B cell (primary cell): Measurements from ENCODE around the gene HERPUD1. TPM values are rescaled to one million over a fixed set of nuclear protein-coding genes. Genes with fewer than 3 reads are reported as not detected.

Source experiments
- ATAC-seq: fragments of 200-7000 bp; cut with Tn5 transposase; one replicate; pipeline ENCODE4 v1.10.0; 2021; ENCODE audit warnings: low read depth, mild to moderate bottlenecking, moderate number of reproducible peaks, moderate library complexity
- CTCF ChIA-PET: fragments of 350-600 bp; sonication (Branson Sonifier 250); formaldehyde crosslinking; loops from one replicate; lab custom pipeline; 2021; ENCODE audit warnings: antibody characterized with exemption, inconsistent platforms; lab: Charles Lee
- POLR2A ChIA-PET: fragments of 350-600 bp; sonication (Branson Sonifier 250); formaldehyde crosslinking; loops from one replicate; lab custom pipeline; 2021; ENCODE audit warnings: antibody characterized with exemption; lab: Charles Lee
- DNase-seq: peaks from one replicate; pipeline ENCODE4 v3.0.0; 2013
- H2AFZ ChIP-seq: 2 replicates; pipeline ENCODE4 v1.6.1; 2012; ENCODE audit warnings: mild to moderate bottlenecking, low read depth, low read length; ENCODE audit not compliant: insufficient read depth, poor library complexity, severe bottlenecking
- H3K27ac ChIP-seq, 2 donors: 1 replicate in 1 of 2; 2 replicates in 1 of 2; pipeline ENCODE4 v1.5.1; 2012 to 2013; ENCODE audit warnings: low read length in 2 of 2, mild to moderate bottlenecking in 2 of 2, moderate library complexity in 1 of 2
- H3K27me3 ChIP-seq, 4 experiments: fragments of 200-600 bp in 1 of 4; sonication (generic) in 1 of 4; replicated peaks in 1 of 4; 1 replicate in 2 of 4; 2 replicates in 2 of 4; pipeline versions ENCODE4 v1.6.1 to v1.7.0; 2013 to 2016; ENCODE audit warnings: low read length in 3 of 4, mild to moderate bottlenecking in 2 of 4, mixed read lengths in 1 of 4, moderate library complexity in 1 of 4; ENCODE audit not compliant: insufficient read depth in 4 of 4, control insufficient read depth in 3 of 4; ENCODE audit errors: control extremely low read depth in 1 of 4
- H3K36me3 ChIP-seq, 2 experiments: replicated peaks in 1 of 2; 1 replicate in 1 of 2; 2 replicates in 1 of 2; pipeline versions ENCODE4 v1.6.1 to v1.7.1; 2013; ENCODE audit warnings: low read length in 1 of 2; ENCODE audit not compliant: insufficient read depth in 2 of 2, control insufficient read depth in 1 of 2; ENCODE audit errors: control extremely low read depth in 1 of 2, extremely low read depth in 1 of 2
- H3K4me1 ChIP-seq, 2 donors: fragments of 200-600 bp in 1 of 2; sonication (generic) in 1 of 2; 1 replicate in 1 of 2; 2 replicates in 1 of 2; pipeline versions ENCODE4 v1.5.1 to v1.6.1; 2013 to 2017; ENCODE audit warnings: low read length in 2 of 2; ENCODE audit not compliant: control insufficient read depth in 2 of 2, insufficient read depth in 2 of 2
- H3K4me2 ChIP-seq: replicated peaks from 2 replicates; pipeline ENCODE3; 2012; ENCODE audit warnings: mild to moderate bottlenecking, low read depth, low read length; ENCODE audit not compliant: poor library complexity, severe bottlenecking
- H3K4me3 ChIP-seq, 5 experiments: fragments of 200-600 bp in 1 of 5; sonication (generic) in 1 of 5; 1 replicate in 3 of 5; 2 replicates in 2 of 5; pipeline versions ENCODE4 v1.5.1 to v1.7.0; 2011 to 2016; ENCODE audit warnings: low read length in 4 of 5, mild to moderate bottlenecking in 4 of 5, low read depth in 2 of 5, control low read depth in 1 of 5, moderate library complexity in 1 of 5; ENCODE audit not compliant: insufficient read depth in 1 of 5; ENCODE audit errors: control extremely low read depth in 1 of 5, extremely low read depth in 1 of 5
- H3K79me2 ChIP-seq: fragments of 200-600 bp; sonication (generic); one replicate; pipeline ENCODE4 v1.6.0; 2016; ENCODE audit warnings: low read length; ENCODE audit not compliant: control insufficient read depth, insufficient read depth
- H3K9ac ChIP-seq: fragments of 200-600 bp; sonication (generic); 2 replicates; pipeline ENCODE4 v1.6.1; 2017; ENCODE audit warnings: mild to moderate bottlenecking, low read length, moderate library complexity
- H3K9me3 ChIP-seq, 3 donors: one replicate each; pipeline versions ENCODE4 v1.6.1 to v1.7.1; 2013; ENCODE audit warnings: low read length in 2 of 3; ENCODE audit not compliant: control insufficient read depth in 2 of 3, insufficient read depth in 1 of 3; ENCODE audit errors: control extremely low read depth in 1 of 3
- H4K20me1 ChIP-seq: 2 replicates; pipeline ENCODE4 v1.6.0; 2012; ENCODE audit warnings: mild to moderate bottlenecking, low read length; ENCODE audit not compliant: insufficient read depth, control insufficient read depth, poor library complexity, severe bottlenecking
- H3K27ac Mint-ChIP-seq: one replicate; pipeline ENCODE4 v1.8.0; 2021; ENCODE audit warnings: mixed read lengths
- H3K27me3 Mint-ChIP-seq: one replicate; pipeline ENCODE4 v1.8.0; 2021; ENCODE audit warnings: mixed read lengths
- H3K4me1 Mint-ChIP-seq: one replicate; pipeline ENCODE4 v1.8.0; 2021; ENCODE audit warnings: mixed read lengths
- H3K4me3 Mint-ChIP-seq: one replicate; pipeline ENCODE4 v1.8.0; 2021; ENCODE audit warnings: mixed read lengths
- H3K9me3 Mint-ChIP-seq: one replicate; pipeline ENCODE4 v1.8.0; 2022; ENCODE audit warnings: mixed read lengths; ENCODE audit not compliant: insufficient read depth
- EZH2 ChIP-seq: IDR thresholded peaks from 2 replicates; pipeline ENCODE4 v1.6.1; 2012; ENCODE audit warnings: borderline replicate concordance, low read depth, mild to moderate bottlenecking, moderate library complexity, low read length; ENCODE audit not compliant: insufficient read depth, poor library complexity, severe bottlenecking
- WGBS: methylation state at CpG from one replicate; pipeline ENCODE4 v1.1.5; 2013; ENCODE audit warnings: missing lambda C conversion rate; ENCODE audit not compliant: insufficient coverage; 5-methylcytosine and 5-hydroxymethylcytosine counted together
- intact Hi-C: fragments of 100-400 bp; cut with micrococcal nuclease; formaldehyde crosslinking; loops from one replicate; pipeline ENCODE4 v1.10.0; 2022
- polyA plus RNA-seq: library from polyadenylated mRNA; depleted of rRNA; stranded (reverse); fragments of >200 nt; gene quantifications from 2 replicates; pipeline ENCODE4 v1.2.3, GENCODE V29; 2012
- total RNA-seq, 2 donors: library from RNA; stranded (reverse); fragments of 120-200 nt in 1 of 2; gene quantifications; 1 replicate in 1 of 2; 2 replicates in 1 of 2; pipeline versions ENCODE4 v1.2.3 to v1.2.4, GENCODE V29; 2013 to 2022
- TF ChIP-seq, protein P1 (sequence below): fragments of 200-600 bp; IDR thresholded peaks from one replicate; pipeline ENCODE4 v1.8.0; 2022; ENCODE audit warnings: antibody characterized with exemption, mild to moderate bottlenecking

The HERPUD1 gene
- total and polyA plus RNA-seq, 2 donors (not counting 1 experiment from before 2014, with no cell fraction given), result 273 to 1,041 TPM

GRCh38 chr16:56977216-56977615 lies 45.3 kb downstream of the HERPUD1 start:
- H3K9me3 Mint-ChIP-seq, result no peaks in the 10 kb centered on the region
- ChIA-PET CTCF (interaction anchor here (1.1 to 5.3 kb wide), 4 partner anchors 11 to 69 kb away, joined by 3 to 44 read pairs (median 4); partner anchors contain the start of gene NLRC5), POLR2A (interaction anchor here (1.1 to 1.4 kb wide), 2 partner anchors 29 to 64 kb away, joined by 3 to 5 read pairs; no protein-coding TSS in a partner anchor)
- WGBS, result 94% methylated on average over 6 of the region's 6 CpGs
- no peak for TF ChIP-seq EZH2
- TF ChIP-seq, protein P1, sequence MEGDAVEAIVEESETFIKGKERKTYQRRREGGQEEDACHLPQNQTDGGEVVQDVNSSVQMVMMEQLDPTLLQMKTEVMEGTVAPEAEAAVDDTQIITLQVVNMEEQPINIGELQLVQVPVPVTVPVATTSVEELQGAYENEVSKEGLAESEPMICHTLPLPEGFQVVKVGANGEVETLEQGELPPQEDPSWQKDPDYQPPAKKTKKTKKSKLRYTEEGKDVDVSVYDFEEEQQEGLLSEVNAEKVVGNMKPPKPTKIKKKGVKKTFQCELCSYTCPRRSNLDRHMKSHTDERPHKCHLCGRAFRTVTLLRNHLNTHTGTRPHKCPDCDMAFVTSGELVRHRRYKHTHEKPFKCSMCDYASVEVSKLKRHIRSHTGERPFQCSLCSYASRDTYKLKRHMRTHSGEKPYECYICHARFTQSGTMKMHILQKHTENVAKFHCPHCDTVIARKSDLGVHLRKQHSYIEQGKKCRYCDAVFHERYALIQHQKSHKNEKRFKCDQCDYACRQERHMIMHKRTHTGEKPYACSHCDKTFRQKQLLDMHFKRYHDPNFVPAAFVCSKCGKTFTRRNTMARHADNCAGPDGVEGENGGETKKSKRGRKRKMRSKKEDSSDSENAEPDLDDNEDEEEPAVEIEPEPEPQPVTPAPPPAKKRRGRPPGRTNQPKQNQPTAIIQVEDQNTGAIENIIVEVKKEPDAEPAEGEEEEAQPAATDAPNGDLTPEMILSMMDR, result no peak
- H3K4me1 Mint-ChIP-seq, result peaks cover 78% of the 10 kb centered on the region
- H2AFZ ChIP-seq, result no peak overlapping the region
- H3K4me1 ChIP-seq, result peaks cover 59 to 79% of the 10 kb centered on the region in 2 donors
- ATAC-seq (no peak), DNase-seq (no peak)
- H3K27ac Mint-ChIP-seq, result no peak overlapping the region
- no peak overlapping the region for H3K4me2 ChIP-seq
- no peaks in the 10 kb centered on the region for H3K36me3 ChIP-seq
- H3K79me2 ChIP-seq, result no peaks in the 10 kb centered on the region
- H3K9ac ChIP-seq, result no peak overlapping the region
- H3K27ac ChIP-seq, result no peak overlapping the region
- intact Hi-C loops, result no loop called here
- H3K27me3 ChIP-seq, result no peaks in the 10 kb centered on the region
- H3K4me3 Mint-ChIP-seq, result no peak overlapping the region
- no peaks in the 10 kb centered on the region for H3K9me3 ChIP-seq
- no peak overlapping the region for H3K4me3 ChIP-seq
- H3K27me3 Mint-ChIP-seq, result no peaks in the 10 kb centered on the region
- H4K20me1 ChIP-seq, result no peaks in the 10 kb centered on the region

DNA sequence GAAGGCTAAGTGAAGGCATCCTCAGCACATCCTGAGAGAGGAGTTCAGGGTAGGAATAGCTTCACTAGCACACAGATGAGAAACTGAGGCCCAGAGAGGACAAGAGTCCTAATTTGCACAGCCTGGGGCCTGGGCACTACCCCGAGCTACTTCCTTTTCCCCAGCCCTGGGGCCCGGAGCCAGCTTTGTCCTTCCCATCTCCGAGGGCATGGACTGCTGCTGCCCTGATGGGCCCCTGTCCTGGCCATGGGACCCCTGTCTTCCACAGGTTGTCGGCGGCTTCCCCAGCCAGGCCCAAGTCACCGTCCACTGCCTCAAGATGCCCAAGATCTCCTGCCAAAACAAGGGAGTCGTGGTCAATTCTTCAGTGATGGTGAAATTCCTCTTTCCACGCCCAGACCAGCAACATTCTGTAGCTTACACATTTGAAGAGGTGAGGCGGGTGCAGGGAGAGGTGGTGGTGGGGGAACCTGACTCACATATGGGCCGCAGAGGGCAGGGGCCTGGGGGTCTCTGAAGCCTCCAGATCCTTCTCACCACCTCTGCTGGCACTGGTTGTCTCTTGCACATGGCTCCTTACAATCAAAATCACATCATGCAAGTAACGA lies 46.0 kb downstream of the HERPUD1 start:
- Mint-ChIP-seq H3K27me3 (no peaks in the 10 kb centered on the region), H3K9me3 (no peaks in the 10 kb centered on the region), H3K4me3 (no peak overlapping the region), H3K4me1 (peaks cover 79% of the 10 kb centered on the region), H3K27ac (peak overlapping the region; percentile 41)
- Histone ChIP-seq H3K27ac (no peak overlapping the region), H3K36me3 (no peaks in the 10 kb centered on the region), H3K4me2 (no peak overlapping the region), H3K9ac (no peak overlapping the region), H4K20me1 (no peaks in the 10 kb centered on the region), H3K79me2 (no peaks in the 10 kb centered on the region), H3K9me3 (no peaks in the 10 kb centered on the region), H3K4me1 (peaks cover 53 to 78% of the 10 kb centered on the region in 2 donors), H3K27me3 (no peaks in the 10 kb centered on the region), H3K4me3 (no peak overlapping the region), H2AFZ (no peak overlapping the region)
- ATAC-seq, result no peak
- DNase-seq, result no peak
- ChIA-PET CTCF (interaction anchor here (1.1 to 5.3 kb wide), 3 partner anchors 11 to 20 kb away, joined by 3 to 44 read pairs (median 4); partner anchors contain the start of gene NLRC5), POLR2A (interaction anchor here (1.4 to 1.6 kb wide), 2 partner anchors 9 to 64 kb away, joined by 4 to 5 read pairs; no protein-coding TSS in a partner anchor)
- intact Hi-C loops, result no loop called here
- WGBS, result 100% methylated on average over 3 of the region's 11 CpGs
- no peak for TF ChIP-seq EZH2
- TF ChIP-seq, protein P1, result no peak
